ENCODE data around the gene HNF4A. TPM values are rescaled to one million over a fixed set of nuclear protein-coding genes. Genes with fewer than 3 reads are reported as not detected.

Gene HNF4A
- total and polyA plus RNA-seq, 5 donors from 2014 or later = not detected

DNA sequence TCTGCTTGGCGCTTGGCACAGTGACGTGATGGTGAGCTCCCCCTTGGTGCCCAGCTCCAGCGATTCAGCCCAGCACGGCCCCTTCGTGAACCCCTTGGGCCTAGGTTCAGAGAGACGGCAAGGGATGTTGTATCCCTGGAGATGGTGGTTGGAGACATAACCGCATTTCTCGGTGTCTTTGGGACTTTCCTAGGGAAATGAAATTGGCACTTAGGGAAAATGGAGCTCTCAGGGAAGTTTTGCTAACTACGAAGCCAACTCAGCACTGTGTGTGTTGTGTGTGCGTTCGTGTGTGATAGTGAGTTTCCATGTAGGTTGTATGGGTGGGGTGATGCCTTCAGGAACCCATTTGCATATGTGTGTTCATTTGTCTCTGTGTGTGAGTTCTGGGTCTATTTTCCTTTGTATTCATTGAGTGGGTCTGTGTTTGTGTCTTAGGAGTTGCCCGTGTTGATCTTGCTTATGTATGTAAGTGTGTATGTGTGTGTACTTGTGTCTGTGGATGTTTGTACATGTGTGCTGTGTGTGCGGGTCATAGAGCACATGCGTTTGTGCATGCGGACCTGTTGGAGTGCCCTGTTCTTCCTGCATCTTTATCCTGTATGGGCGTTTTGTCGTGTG is 46.4 kb downstream of the HNF4A start:
- Histone ChIP-seq H3K4me1 (ENCODE audit: control insufficient read depth, insufficient read depth, low read length, poor library complexity, severe bottlenecking) (no peaks in the 10 kb centered on the region), H3K4me3 (ENCODE audit: low read depth, low read length) (no peak overlapping the region), H3K36me3 (ENCODE audit: control insufficient read depth, insufficient read depth, low read length) (no peaks in the 10 kb centered on the region), H3K27me3 (ENCODE audit: control insufficient read depth, insufficient read depth, low read length) (peaks cover 3% of the 10 kb centered on the region), H3K27ac (ENCODE audit: insufficient read depth, low read length, poor library complexity, severe bottlenecking) (no peak overlapping the region), H3K9me3 (ENCODE audit: control insufficient read depth in 2 of 2, low read length in 2 of 2) (no peaks in the 10 kb centered on the region)
- no peaks in the 10 kb centered on the region for H3K36me3 Mint-ChIP-seq
- ATAC-seq (ENCODE audit: low read depth in 2 of 2) (no peak), DNase-seq (no peak)
- H3K27ac Mint-ChIP-seq = no peak overlapping the region
- H3K4me1 Mint-ChIP-seq = no peaks in the 10 kb centered on the region
- H3K27me3 Mint-ChIP-seq = peaks cover 5% of the 10 kb centered on the region
- H3K4me3 Mint-ChIP-seq = no peak overlapping the region
- H3K9me3 Mint-ChIP-seq = peaks cover 0 to 2% (median 0%) of the 10 kb centered on the region in 7 donors

GRCh38 chr20:44402391-44403193 is 47.1 kb downstream of the HNF4A start:
- no peaks in the 10 kb centered on the region for H3K36me3 ChIP-seq (ENCODE audit: control insufficient read depth, insufficient read depth, low read length)
- Mint-ChIP-seq H3K4me3 (no peak overlapping the region), H3K36me3 (no peaks in the 10 kb centered on the region), H3K4me1 (no peaks in the 10 kb centered on the region), H3K9me3 (peaks cover 0 to 2% (median 0%) of the 10 kb centered on the region in 7 donors), H3K27me3 (peaks cover 4% of the 10 kb centered on the region), H3K27ac (no peak overlapping the region)
- no peak overlapping the region for H3K27ac ChIP-seq (ENCODE audit: insufficient read depth, low read length, poor library complexity, severe bottlenecking)
- peaks cover 3% of the 10 kb centered on the region for H3K27me3 ChIP-seq (ENCODE audit: control insufficient read depth, insufficient read depth, low read length)
- no peaks in the 10 kb centered on the region for H3K9me3 ChIP-seq (ENCODE audit: control insufficient read depth in 2 of 2, low read length in 2 of 2)
- DNase-seq (no peak), ATAC-seq (ENCODE audit: low read depth in 2 of 2) (no peak)
- no peaks in the 10 kb centered on the region for H3K4me1 ChIP-seq (ENCODE audit: control insufficient read depth, insufficient read depth, low read length, poor library complexity, severe bottlenecking)
- H3K4me3 ChIP-seq (ENCODE audit: low read depth, low read length) = no peak overlapping the region

DNA sequence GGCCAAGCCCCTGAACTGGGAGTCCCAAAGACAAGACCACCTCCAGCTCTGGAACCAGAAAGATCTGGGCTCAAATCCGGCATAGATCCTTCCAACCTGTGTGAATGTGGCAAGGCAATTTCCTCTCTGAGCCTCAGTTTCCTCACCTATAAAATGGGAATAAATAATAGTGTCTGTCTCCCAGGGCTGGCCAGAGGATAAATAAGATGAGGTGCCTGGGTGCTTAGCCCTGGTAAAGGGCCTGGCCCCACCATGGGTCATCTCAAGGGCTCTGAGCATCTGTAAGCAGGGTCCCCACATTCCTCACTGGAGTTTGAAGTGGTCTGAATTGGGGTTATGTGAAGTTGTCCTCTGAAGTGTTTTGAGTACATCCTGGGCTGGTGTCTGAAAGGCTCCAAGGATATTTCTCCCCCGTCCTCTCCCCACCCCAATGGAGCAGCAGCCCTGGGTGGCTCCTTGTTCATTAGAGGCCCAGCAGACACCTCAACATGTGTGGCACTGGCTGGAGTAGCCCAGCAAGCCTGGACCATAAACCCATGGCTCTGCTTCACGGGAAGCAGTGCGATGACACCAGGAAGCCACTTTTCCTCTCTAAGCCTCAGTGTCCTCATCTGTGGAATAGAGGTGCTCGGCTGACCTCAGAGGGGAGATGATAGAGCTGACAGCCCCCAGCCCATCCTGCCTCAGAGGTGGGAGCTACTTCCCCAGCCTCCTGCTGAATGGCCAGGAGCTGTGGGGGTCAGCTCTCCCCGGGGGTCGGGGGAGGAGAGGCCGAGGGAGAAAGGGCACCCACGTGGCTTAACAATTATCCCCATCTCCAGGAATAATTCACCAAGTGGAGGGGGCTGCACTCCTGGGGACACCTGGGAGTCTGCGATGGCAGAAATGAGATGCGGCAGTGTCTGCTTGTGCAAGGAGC is 48.0 kb downstream of the HNF4A start:
- H3K4me3 Mint-ChIP-seq = no peak overlapping the region
- H3K27ac Mint-ChIP-seq = no peak overlapping the region
- H3K27me3 Mint-ChIP-seq = peaks cover under 1% of the 10 kb centered on the region
- peaks cover 3% of the 10 kb centered on the region for H3K27me3 ChIP-seq (ENCODE audit: control insufficient read depth, insufficient read depth, low read length)
- no peak overlapping the region for H3K27ac ChIP-seq (ENCODE audit: insufficient read depth, low read length, poor library complexity, severe bottlenecking)
- H3K4me3 ChIP-seq (ENCODE audit: low read depth, low read length) = no peak overlapping the region
- H3K4me1 Mint-ChIP-seq = no peaks in the 10 kb centered on the region
- H3K9me3 ChIP-seq (ENCODE audit: control insufficient read depth in 2 of 2, low read length in 2 of 2) = no peaks in the 10 kb centered on the region
- peaks cover 0 to 2% (median 0%) of the 10 kb centered on the region in 7 donors for H3K9me3 Mint-ChIP-seq
- no peaks in the 10 kb centered on the region for H3K4me1 ChIP-seq (ENCODE audit: control insufficient read depth, insufficient read depth, low read length, poor library complexity, severe bottlenecking)
- H3K36me3 Mint-ChIP-seq = no peaks in the 10 kb centered on the region
- H3K36me3 ChIP-seq (ENCODE audit: control insufficient read depth, insufficient read depth, low read length) = no peaks in the 10 kb centered on the region
- no peak for ATAC-seq (ENCODE audit: low read depth in 2 of 2)
- DNase-seq = no peak

DNA sequence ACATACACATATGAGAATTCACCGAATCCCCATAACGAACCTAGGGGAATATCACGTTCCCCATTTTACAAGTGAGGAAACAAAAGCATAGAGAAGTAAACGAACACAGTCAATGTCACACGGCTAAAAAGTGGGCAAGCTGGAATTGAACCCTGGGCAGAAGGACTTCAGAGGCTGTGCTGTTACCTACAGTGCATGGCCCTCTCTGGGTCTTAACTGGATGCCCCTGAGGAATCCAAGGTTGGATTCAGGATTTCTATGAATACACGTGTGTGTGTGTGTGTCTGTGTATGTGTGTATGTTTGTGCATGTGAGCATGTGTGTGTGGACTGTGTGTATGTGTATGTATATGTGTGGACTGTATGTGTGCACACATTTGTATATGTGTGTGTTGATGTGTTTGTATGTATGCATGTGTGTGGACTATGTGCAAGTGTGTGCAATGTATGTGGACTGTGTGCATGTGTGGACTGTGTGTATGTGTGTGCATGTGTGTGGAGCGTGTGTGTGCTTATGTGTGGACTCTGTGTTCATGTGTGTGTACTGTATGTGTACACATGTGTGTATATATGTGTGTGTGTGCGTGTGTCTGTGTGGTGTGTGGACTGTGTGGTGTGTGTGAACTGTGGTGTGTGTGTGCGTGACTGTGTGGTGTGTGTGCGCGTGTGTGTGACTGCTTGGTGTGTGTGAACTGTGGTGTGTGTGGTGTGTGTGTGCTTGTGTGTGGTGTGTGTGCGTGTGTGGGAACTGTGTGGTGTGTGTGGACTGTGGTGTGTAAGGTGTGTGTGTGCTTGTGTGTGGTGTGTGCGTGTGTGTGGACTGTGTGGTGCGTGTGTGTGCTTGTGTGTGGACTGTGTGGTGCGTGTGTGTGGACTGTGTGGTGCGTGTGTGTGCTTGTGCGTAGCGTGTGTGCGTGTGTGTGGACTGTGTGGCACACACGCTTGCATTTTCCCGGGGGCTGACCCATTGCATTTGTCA is 49.0 kb downstream of the HNF4A start:
- ATAC-seq (ENCODE audit: low read depth in 2 of 2) = no peak
- H3K27me3 Mint-ChIP-seq = peaks cover 5% of the 10 kb centered on the region
- H3K27me3 ChIP-seq (ENCODE audit: control insufficient read depth, insufficient read depth, low read length) = no peaks in the 10 kb centered on the region

DNA sequence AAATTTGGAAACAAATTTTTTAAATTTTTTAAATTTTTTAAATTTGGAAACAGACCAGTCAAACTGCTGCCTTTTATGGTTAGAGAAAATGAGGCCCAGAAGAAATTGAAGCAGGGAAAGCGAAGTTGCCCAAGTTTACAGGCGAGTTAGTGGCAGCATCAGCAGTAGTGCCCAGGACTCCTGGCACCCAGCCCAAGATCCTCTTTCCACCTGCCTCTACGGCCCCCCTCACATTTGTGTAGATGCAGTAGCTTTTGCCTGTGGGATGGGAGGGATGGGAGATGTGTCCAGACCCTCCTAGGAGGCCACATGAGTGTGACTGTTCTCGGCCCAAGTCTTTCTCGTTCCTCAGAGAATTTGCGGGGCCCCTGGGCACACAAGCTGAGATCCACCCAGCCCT is 49.8 kb downstream of the HNF4A start:
- peaks cover 0 to 2% (median 0%) of the 10 kb centered on the region in 7 donors for H3K9me3 Mint-ChIP-seq
- H3K4me1 Mint-ChIP-seq = no peaks in the 10 kb centered on the region
- peaks cover 5% of the 10 kb centered on the region for H3K27me3 Mint-ChIP-seq
- Histone ChIP-seq H3K27me3 (ENCODE audit: control insufficient read depth, insufficient read depth, low read length) (peaks cover 2% of the 10 kb centered on the region), H3K4me1 (ENCODE audit: control insufficient read depth, insufficient read depth, low read length, poor library complexity, severe bottlenecking) (no peaks in the 10 kb centered on the region), H3K9me3 (ENCODE audit: control insufficient read depth in 2 of 2, low read length in 2 of 2) (no peaks in the 10 kb centered on the region), H3K36me3 (ENCODE audit: control insufficient read depth, insufficient read depth, low read length) (no peaks in the 10 kb centered on the region), H3K27ac (ENCODE audit: insufficient read depth, low read length, poor library complexity, severe bottlenecking) (no peak overlapping the region), H3K4me3 (ENCODE audit: low read depth, low read length) (no peak overlapping the region)
- no peak overlapping the region for H3K27ac Mint-ChIP-seq
- no peak for DNase-seq
- no peaks in the 10 kb centered on the region for H3K36me3 Mint-ChIP-seq
- no peak for ATAC-seq (ENCODE audit: low read depth in 2 of 2)
- H3K4me3 Mint-ChIP-seq = no peak overlapping the region

More for the DNA sequence above, 49.0 kb downstream of the HNF4A start:
- Mint-ChIP-seq H3K9me3 (peaks cover 0 to 2% (median 0%) of the 10 kb centered on the region in 7 donors), H3K27ac (no peak overlapping the region), H3K4me1 (no peaks in the 10 kb centered on the region), H3K36me3 (no peaks in the 10 kb centered on the region), H3K4me3 (no peak overlapping the region)
- no peak overlapping the region for H3K4me3 ChIP-seq (ENCODE audit: low read depth, low read length)
- no peaks in the 10 kb centered on the region for H3K36me3 ChIP-seq (ENCODE audit: control insufficient read depth, insufficient read depth, low read length)
- no peaks in the 10 kb centered on the region for H3K4me1 ChIP-seq (ENCODE audit: control insufficient read depth, insufficient read depth, low read length, poor library complexity, severe bottlenecking)
- DNase-seq = no peak
- H3K27ac ChIP-seq (ENCODE audit: insufficient read depth, low read length, poor library complexity, severe bottlenecking) = no peak overlapping the region
- H3K9me3 ChIP-seq (ENCODE audit: control insufficient read depth in 2 of 2, low read length in 2 of 2) = no peaks in the 10 kb centered on the region

DNA sequence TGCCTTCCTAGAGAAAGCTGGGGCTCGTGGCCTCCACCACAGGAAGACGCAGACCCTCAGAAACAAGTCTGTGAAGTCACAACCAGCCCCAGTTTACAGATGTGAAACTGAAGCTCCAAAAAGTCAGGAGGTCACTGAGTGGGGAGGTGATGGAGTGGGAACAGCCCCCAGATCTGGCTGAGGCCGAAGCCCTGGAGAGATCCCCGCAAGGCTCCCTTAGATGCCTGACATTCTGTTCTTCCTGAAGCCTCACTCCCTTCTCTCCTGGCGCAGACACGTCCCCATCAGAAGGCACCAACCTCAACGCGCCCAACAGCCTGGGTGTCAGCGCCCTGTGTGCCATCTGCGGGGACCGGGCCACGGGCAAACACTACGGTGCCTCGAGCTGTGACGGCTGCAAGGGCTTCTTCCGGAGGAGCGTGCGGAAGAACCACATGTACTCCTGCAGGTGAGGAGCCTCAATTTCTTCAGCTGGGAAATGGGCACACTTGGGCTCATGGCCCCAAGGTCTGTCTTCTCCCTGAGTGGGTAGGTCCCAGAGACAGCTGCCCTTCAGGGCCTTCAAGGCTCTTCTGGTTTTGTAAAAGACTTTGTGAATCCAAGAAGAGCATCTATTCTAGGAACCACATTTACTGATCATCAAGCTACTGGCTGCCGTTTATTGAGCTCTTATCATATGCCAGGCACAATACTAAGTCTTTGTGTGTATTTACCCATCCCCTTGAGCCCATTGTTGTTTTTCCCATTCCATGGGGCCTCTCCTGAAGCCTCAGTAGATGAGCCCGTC is 50.5 kb downstream of the HNF4A start:
- Mint-ChIP-seq H3K27ac (no peak overlapping the region), H3K9me3 (peaks cover 0 to 2% (median 0%) of the 10 kb centered on the region in 7 donors), H3K27me3 (peaks cover 5% of the 10 kb centered on the region), H3K36me3 (no peaks in the 10 kb centered on the region), H3K4me1 (no peaks in the 10 kb centered on the region), H3K4me3 (no peak overlapping the region)
- Histone ChIP-seq H3K4me3 (ENCODE audit: low read depth, low read length) (no peak overlapping the region), H3K36me3 (ENCODE audit: control insufficient read depth, insufficient read depth, low read length) (no peaks in the 10 kb centered on the region), H3K9me3 (ENCODE audit: control insufficient read depth in 2 of 2, low read length in 2 of 2) (no peaks in the 10 kb centered on the region), H3K27ac (ENCODE audit: insufficient read depth, low read length, poor library complexity, severe bottlenecking) (no peak overlapping the region), H3K27me3 (ENCODE audit: control insufficient read depth, insufficient read depth, low read length) (peaks cover 2% of the 10 kb centered on the region), H3K4me1 (ENCODE audit: control insufficient read depth, insufficient read depth, low read length, poor library complexity, severe bottlenecking) (no peaks in the 10 kb centered on the region)
- DNase-seq (no peak), ATAC-seq (ENCODE audit: low read depth in 2 of 2) (no peak)
